A549 (cell line): ENCODE data around the gene HHIPL2.
"Not testable (repeated sequence)": the region's sequence is repeated elsewhere in the genome, so short reads cannot be mapped to it uniquely, and the experiment has no call there.

Experiments
- TF ChIP-seq, protein P1 (sequence below): fragments of >200 bp; sonication (Bioruptor Twin); formaldehyde crosslinking; IDR thresholded peaks from 3 replicates; pipeline ENCODE4 v1.5.1; 2016
- TF ChIP-seq, protein P2 (sequence below): IDR thresholded peaks from 2 replicates; pipeline ENCODE4 v1.6.1; 2012

DNA sequence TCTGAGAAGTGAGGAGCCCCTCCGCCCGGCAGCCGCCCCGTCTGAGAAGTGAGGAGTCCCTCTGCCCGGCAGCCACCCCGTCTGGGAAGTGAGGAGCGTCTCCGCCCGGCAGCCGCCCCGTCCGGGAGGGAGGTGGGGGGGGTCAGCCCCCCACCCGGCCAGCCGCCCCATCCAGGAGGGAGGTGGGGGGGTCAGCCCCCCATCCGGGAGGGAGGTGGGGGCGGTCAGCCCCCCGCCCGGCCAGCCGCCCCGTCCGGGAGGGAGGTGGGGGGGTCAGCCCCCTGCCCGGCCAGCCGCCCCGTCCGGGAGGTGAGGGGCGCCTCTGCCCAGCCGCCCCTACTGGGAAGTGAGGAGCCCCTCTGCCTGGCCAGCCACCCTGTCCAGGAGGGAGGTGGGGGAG is 60.1 kb downstream of the HHIPL2 start:
- TF ChIP-seq, protein P1, sequence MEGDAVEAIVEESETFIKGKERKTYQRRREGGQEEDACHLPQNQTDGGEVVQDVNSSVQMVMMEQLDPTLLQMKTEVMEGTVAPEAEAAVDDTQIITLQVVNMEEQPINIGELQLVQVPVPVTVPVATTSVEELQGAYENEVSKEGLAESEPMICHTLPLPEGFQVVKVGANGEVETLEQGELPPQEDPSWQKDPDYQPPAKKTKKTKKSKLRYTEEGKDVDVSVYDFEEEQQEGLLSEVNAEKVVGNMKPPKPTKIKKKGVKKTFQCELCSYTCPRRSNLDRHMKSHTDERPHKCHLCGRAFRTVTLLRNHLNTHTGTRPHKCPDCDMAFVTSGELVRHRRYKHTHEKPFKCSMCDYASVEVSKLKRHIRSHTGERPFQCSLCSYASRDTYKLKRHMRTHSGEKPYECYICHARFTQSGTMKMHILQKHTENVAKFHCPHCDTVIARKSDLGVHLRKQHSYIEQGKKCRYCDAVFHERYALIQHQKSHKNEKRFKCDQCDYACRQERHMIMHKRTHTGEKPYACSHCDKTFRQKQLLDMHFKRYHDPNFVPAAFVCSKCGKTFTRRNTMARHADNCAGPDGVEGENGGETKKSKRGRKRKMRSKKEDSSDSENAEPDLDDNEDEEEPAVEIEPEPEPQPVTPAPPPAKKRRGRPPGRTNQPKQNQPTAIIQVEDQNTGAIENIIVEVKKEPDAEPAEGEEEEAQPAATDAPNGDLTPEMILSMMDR: not testable (repeated sequence)
- TF ChIP-seq, protein P2, sequence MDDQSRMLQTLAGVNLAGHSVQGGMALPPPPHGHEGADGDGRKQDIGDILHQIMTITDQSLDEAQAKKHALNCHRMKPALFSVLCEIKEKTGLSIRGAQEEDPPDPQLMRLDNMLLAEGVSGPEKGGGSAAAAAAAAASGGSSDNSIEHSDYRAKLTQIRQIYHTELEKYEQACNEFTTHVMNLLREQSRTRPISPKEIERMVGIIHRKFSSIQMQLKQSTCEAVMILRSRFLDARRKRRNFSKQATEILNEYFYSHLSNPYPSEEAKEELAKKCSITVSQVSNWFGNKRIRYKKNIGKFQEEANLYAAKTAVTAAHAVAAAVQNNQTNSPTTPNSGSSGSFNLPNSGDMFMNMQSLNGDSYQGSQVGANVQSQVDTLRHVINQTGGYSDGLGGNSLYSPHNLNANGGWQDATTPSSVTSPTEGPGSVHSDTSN: not testable (repeated sequence)
